ENCODE measurements around the gene FAM20C. TPM values are rescaled to one million over a fixed set of nuclear protein-coding genes. Genes with fewer than 3 reads are reported as not detected.

The FAM20C gene
- total RNA-seq, 2 experiments from 2014 or later, result 1.3 to 1.7 TPM

DNA sequence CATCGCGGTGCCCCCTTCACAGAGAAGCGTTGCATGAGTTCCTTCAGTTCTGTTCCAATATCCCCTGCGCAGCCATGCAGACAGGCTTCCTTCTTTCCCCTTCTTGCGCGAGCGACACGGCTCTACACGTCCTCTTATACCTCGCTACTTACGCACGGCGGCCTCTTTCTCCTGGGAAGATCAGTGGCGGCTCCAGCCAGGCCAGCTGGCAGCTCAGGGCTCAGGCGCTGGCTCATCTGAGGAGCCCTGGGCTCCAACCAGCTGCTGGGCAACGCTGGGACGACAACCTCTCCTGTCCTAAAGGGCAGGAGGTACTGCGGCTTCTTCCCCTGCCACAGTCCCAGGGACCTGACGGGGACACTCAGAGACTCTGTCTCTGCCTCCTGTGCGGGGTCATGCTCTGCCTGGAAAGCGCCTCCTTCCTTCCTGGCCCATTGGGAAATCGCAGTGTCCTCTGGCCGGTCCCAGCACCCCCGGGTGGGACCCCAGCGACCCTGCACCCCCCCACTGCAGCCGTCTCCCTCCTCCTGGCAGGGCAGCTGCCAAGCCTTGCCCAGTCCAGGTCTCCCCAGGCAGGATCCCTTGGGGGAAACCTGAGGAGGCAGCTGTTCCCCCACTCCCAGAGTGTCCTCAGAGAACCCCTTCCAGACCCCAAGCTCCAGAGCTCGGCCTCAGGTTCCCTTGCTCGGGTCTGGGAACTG is 5.0 kb upstream of the FAM20C start:
- Mint-ChIP-seq H3K9me3 (no peaks in the 10 kb centered on the region), H3K4me3 (no peak overlapping the region), H3K4me1 (ENCODE audit: low read depth) (peaks cover 4% of the 10 kb centered on the region), H3K27me3 (peaks cover 26% of the 10 kb centered on the region), H3K36me3 (ENCODE audit: low read depth) (no peaks in the 10 kb centered on the region), H3K27ac (no peak overlapping the region)
- ATAC-seq (ENCODE audit: poor library complexity), result no peak
- intact Hi-C loops (cut with DNase I, micrococcal nuclease), result no loop called here
- Histone ChIP-seq H3K4me3 (ENCODE audit: low read length) (no peak overlapping the region), H3K9me3 (ENCODE audit: control insufficient read depth in 1 of 2, insufficient read depth in 1 of 2, low read length in 2 of 2) (peaks cover 0 to 19% of the 10 kb centered on the region in 2 experiments), H3K27ac (ENCODE audit: low read depth in 1 of 2, low read length in 2 of 2) (no peak overlapping the region), H3K27me3 (ENCODE audit: control insufficient read depth in 1 of 2, insufficient read depth in 2 of 2, low read length in 2 of 2) (peaks cover 15 to 16% of the 10 kb centered on the region in 2 experiments), H3K4me1 (ENCODE audit: insufficient read depth, low read length) (peaks cover 8% of the 10 kb centered on the region), H3K36me3 (ENCODE audit: insufficient read depth, low read length) (no peaks in the 10 kb centered on the region)
- CTCF ChIA-PET, result no interaction called here
- DNase-seq, result no peak
- TF ChIP-seq, protein P1, sequence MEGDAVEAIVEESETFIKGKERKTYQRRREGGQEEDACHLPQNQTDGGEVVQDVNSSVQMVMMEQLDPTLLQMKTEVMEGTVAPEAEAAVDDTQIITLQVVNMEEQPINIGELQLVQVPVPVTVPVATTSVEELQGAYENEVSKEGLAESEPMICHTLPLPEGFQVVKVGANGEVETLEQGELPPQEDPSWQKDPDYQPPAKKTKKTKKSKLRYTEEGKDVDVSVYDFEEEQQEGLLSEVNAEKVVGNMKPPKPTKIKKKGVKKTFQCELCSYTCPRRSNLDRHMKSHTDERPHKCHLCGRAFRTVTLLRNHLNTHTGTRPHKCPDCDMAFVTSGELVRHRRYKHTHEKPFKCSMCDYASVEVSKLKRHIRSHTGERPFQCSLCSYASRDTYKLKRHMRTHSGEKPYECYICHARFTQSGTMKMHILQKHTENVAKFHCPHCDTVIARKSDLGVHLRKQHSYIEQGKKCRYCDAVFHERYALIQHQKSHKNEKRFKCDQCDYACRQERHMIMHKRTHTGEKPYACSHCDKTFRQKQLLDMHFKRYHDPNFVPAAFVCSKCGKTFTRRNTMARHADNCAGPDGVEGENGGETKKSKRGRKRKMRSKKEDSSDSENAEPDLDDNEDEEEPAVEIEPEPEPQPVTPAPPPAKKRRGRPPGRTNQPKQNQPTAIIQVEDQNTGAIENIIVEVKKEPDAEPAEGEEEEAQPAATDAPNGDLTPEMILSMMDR (IDR thresholded peaks at IDR 0.05), result no peak
- POLR2A ChIA-PET, result no interaction called here

DNA sequence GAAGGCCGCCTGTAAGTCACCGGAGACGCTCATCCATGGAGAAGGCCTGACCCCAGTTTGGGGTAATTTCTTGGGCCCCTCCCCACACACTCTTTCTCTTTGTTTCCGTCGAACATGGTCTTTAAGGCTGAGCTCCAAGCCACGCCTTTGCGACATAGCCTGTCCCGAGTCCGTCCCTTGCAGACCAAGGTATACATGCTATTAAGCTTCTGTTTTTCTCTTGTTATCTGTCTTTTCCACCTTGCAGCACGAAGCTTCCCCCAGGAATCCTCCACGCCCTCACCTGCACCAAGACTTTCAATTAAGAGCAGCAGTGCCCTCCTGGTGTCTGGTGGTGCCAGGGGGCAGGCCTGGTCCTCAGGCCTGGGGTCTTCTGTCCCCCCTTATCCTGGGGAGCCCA is 4.2 kb upstream of the FAM20C start:
- POLR2A ChIA-PET, result no interaction called here
- TF ChIP-seq, protein P1 (IDR thresholded peaks at IDR 0.05), result no peak

DNA sequence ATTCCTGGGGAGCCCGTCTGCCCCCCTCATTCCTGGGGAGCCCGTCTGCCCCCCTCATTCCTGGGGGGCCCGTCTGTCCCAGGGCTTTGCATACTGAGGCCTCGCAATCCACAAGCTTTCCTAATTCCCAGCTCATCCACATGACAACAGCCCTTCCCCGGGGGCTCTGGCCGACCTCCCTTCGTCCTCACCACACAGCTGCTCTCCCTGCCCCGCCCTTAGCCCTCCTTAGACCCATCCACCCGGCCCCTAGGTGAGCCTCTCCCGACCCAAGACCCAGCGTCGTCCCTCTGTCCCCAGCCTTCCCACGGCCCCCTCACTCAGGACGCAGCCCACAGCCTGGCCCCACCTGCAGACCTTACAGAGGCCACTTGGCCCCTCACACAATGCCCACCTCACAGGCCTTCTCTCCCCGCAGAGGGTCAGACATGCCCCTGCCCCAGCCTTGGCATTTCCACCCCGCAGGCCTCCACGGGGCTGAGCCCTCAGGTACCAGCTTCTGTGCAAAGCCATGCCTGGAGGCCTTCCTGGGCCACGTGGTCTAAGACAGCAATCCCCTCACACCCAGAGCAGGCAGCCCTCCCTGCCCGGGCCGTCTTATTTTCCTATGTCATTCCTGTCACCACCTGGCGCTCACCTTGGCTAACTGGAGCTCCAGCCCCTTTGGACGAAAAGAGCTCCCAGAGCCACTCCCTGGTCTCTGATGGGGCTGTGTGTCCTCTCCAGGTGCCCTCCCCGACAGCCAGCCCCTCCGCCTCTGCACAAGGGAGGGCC is 3.5 kb upstream of the FAM20C start:
- Mint-ChIP-seq H3K36me3 (ENCODE audit: low read depth) (no peaks in the 10 kb centered on the region), H3K27me3 (peaks cover 28% of the 10 kb centered on the region)
- CTCF ChIA-PET, result no interaction called here

More for the DNA sequence above, 4.2 kb upstream of the FAM20C start:
- CTCF ChIA-PET, result no interaction called here
- Histone ChIP-seq H3K9me3 (ENCODE audit: control insufficient read depth in 1 of 2, insufficient read depth in 1 of 2, low read length in 2 of 2) (peaks cover 0 to 19% of the 10 kb centered on the region in 2 experiments), H3K27me3 (ENCODE audit: control insufficient read depth in 1 of 2, insufficient read depth in 2 of 2, low read length in 2 of 2) (peaks cover 15 to 16% of the 10 kb centered on the region in 2 experiments), H3K27ac (ENCODE audit: low read depth in 1 of 2, low read length in 2 of 2) (no peak overlapping the region), H3K4me3 (ENCODE audit: low read length) (no peak overlapping the region), H3K36me3 (ENCODE audit: insufficient read depth, low read length) (no peaks in the 10 kb centered on the region), H3K4me1 (ENCODE audit: insufficient read depth, low read length) (peaks cover 8% of the 10 kb centered on the region)
- DNase-seq (no peak), ATAC-seq (ENCODE audit: poor library complexity) (no peak)
- H3K27me3 Mint-ChIP-seq, result peaks cover 26% of the 10 kb centered on the region
- peaks cover 4% of the 10 kb centered on the region for H3K4me1 Mint-ChIP-seq (ENCODE audit: low read depth)
- H3K4me3 Mint-ChIP-seq, result no peak overlapping the region
- H3K9me3 Mint-ChIP-seq, result no peaks in the 10 kb centered on the region
- no peak overlapping the region for H3K27ac Mint-ChIP-seq
- no peaks in the 10 kb centered on the region for H3K36me3 Mint-ChIP-seq (ENCODE audit: low read depth)
- intact Hi-C loops (cut with DNase I, micrococcal nuclease), result no loop called here

More for the DNA sequence above, 3.5 kb upstream of the FAM20C start:
- DNase-seq (no peak), ATAC-seq (ENCODE audit: poor library complexity) (no peak)
- H3K27me3 ChIP-seq (ENCODE audit: control insufficient read depth in 1 of 2, insufficient read depth in 2 of 2, low read length in 2 of 2), result peaks cover 19 to 20% of the 10 kb centered on the region in 2 experiments
- H3K4me1 ChIP-seq (ENCODE audit: insufficient read depth, low read length), result peaks cover 12% of the 10 kb centered on the region
- no peak overlapping the region for H3K27ac Mint-ChIP-seq
- H3K27ac ChIP-seq (ENCODE audit: low read depth in 1 of 2, low read length in 2 of 2), result no peak overlapping the region
- H3K4me3 Mint-ChIP-seq, result no peak overlapping the region
- intact Hi-C loops (cut with DNase I, micrococcal nuclease), result no loop called here
- no peak overlapping the region for H3K4me3 ChIP-seq (ENCODE audit: low read length)
- H3K4me1 Mint-ChIP-seq (ENCODE audit: low read depth), result peaks cover 4% of the 10 kb centered on the region
- H3K9me3 ChIP-seq (ENCODE audit: control insufficient read depth in 1 of 2, insufficient read depth in 1 of 2, low read length in 2 of 2), result peaks cover 0 to 19% of the 10 kb centered on the region in 2 experiments
- TF ChIP-seq, protein P1 (IDR thresholded peaks at IDR 0.05), result no peak
- H3K9me3 Mint-ChIP-seq, result no peaks in the 10 kb centered on the region
- POLR2A ChIA-PET, result no interaction called here
- H3K36me3 ChIP-seq (ENCODE audit: insufficient read depth, low read length), result no peaks in the 10 kb centered on the region

All from CD4-positive, alpha-beta T cell (primary cell).